ENCODE results near the gene LEMD2.

LEMD2 gene

DNA sequence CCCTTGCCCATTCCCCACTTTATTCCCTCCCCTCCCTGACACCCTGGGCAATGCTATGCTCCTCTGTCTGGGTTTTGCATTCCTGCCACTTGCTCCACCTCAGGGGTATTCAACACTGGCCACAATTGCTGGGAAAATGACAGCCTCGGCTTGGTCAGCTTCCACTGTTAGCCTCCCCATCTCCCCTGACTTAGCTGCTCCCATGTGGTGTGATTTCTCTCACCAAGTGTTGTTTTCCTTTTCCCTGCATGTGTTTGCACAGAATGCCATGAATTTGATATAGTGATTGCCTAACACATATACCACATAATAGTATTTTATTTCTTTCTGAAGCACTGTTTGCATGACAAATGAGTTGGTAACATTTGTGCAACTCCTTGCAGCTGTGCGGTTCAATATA, 1.4 kb upstream of the LEMD2 start:
- H3K36me3 ChIP-seq (ENCODE audit: low read depth) = peaks cover 14% of the 10 kb centered on the region
- no peak for DNase-seq (ENCODE audit: low spot score)
- TF ChIP-seq CTCF (IDR thresholded peaks at IDR 0.05; ENCODE audit: poor library complexity, severe bottlenecking) = no peak
- H3K27me3 ChIP-seq (ENCODE audit: insufficient read depth, poor library complexity, severe bottlenecking) = no peaks in the 10 kb centered on the region
- H3K9me3 ChIP-seq (ENCODE audit: severe bottlenecking) = no peaks in the 10 kb centered on the region
- H3K27ac ChIP-seq (ENCODE audit: poor library complexity, severe bottlenecking) = no peak overlapping the region
- H3K4me3 ChIP-seq (ENCODE audit: severe bottlenecking) = no peak overlapping the region
- peaks cover 14% of the 10 kb centered on the region for H3K4me1 ChIP-seq (ENCODE audit: insufficient read depth, poor library complexity, severe bottlenecking)
- ATAC-seq (ENCODE audit: low read depth) = no peak

DNA sequence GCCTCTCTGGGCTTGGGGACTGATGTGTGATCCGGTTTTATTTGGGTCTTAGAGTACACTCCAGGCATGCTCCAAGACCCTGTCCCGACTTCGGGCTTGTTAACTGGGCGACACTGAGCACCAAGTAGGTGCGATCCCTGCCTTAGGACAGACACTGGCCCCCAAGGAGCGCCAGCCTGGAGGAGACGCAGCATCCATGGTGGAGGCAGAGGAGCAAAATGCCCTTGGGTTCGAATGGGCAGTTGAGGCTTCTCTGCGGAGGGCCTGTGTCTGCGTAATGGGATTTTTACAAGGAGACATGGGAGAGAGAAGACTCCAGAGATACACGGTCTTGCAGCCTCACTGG, 593 bp upstream of the LEMD2 start:
- peaks cover 14% of the 10 kb centered on the region for H3K4me1 ChIP-seq (ENCODE audit: insufficient read depth, poor library complexity, severe bottlenecking)
- no peak overlapping the region for H3K27ac ChIP-seq (ENCODE audit: poor library complexity, severe bottlenecking)

GRCh38 chr6:33787954-33788693, 806 bp downstream of the LEMD2 start:
- peak; percentile 72 for ATAC-seq (ENCODE audit: low read depth)
- Histone ChIP-seq H3K4me3 (ENCODE audit: severe bottlenecking) (peak overlapping the region; percentile 89), H3K27me3 (ENCODE audit: insufficient read depth, poor library complexity, severe bottlenecking) (no peaks in the 10 kb centered on the region), H3K9me3 (ENCODE audit: severe bottlenecking) (no peaks in the 10 kb centered on the region), H3K27ac (ENCODE audit: poor library complexity, severe bottlenecking) (peak overlapping the region; percentile 83), H3K4me1 (ENCODE audit: insufficient read depth, poor library complexity, severe bottlenecking) (peaks cover 14% of the 10 kb centered on the region), H3K36me3 (ENCODE audit: low read depth) (peaks cover 31% of the 10 kb centered on the region)
- DNase-seq (ENCODE audit: low spot score) = no peak
- no peak for TF ChIP-seq CTCF (IDR thresholded peaks at IDR 0.05; ENCODE audit: poor library complexity, severe bottlenecking)

More for the DNA sequence above, 593 bp upstream of the LEMD2 start:
- Histone ChIP-seq H3K27me3 (ENCODE audit: insufficient read depth, poor library complexity, severe bottlenecking) (no peaks in the 10 kb centered on the region), H3K9me3 (ENCODE audit: severe bottlenecking) (no peaks in the 10 kb centered on the region), H3K36me3 (ENCODE audit: low read depth) (peaks cover 21% of the 10 kb centered on the region), H3K4me3 (ENCODE audit: severe bottlenecking) (peak overlapping the region; percentile 89)
- TF ChIP-seq CTCF (IDR thresholded peaks at IDR 0.05; ENCODE audit: poor library complexity, severe bottlenecking) = no peak
- no peak for DNase-seq (ENCODE audit: low spot score)
- no peak for ATAC-seq (ENCODE audit: low read depth)

DNA sequence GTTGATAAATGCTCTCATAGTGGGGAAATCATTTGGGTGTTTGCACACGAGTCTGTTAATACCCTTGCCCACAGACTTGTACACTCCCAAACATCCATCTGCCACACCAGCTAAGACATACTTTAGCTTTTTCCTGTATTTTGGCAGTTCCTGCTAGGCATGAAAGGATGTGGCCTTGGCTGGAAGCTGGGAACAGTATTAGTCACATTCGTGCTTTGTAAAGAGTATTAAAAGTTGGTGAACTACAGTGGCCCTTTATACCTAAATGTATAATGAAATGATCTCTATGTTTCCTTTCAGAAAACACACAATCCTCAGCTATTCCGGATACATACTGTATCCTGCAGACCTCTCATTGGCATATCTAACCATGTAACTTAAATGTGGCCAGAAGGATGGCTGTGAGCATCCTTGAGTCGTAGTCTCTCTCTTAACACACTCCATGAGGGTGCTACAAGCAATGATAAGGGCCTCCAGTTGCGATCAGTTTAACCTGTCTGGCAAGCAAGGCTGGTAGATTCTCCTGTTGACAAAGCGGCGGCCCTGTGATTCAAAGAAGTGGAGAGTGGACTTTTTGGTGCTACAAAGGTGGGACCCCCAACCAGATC, 1.5 kb downstream of the LEMD2 start:
- Histone ChIP-seq H3K36me3 (ENCODE audit: low read depth) (peaks cover 33% of the 10 kb centered on the region), H3K9me3 (ENCODE audit: severe bottlenecking) (no peaks in the 10 kb centered on the region), H3K4me1 (ENCODE audit: insufficient read depth, poor library complexity, severe bottlenecking) (peaks cover 14% of the 10 kb centered on the region), H3K4me3 (ENCODE audit: severe bottlenecking) (peak overlapping the region; percentile 89), H3K27me3 (ENCODE audit: insufficient read depth, poor library complexity, severe bottlenecking) (no peaks in the 10 kb centered on the region), H3K27ac (ENCODE audit: poor library complexity, severe bottlenecking) (peak overlapping the region; percentile 83)
- DNase-seq (ENCODE audit: low spot score) (no peak), ATAC-seq (ENCODE audit: low read depth) (no peak)
- no peak for TF ChIP-seq CTCF (IDR thresholded peaks at IDR 0.05; ENCODE audit: poor library complexity, severe bottlenecking)

GRCh38 chr6:33786736-33787135, 2.2 kb downstream of the LEMD2 start:
- ATAC-seq (ENCODE audit: low read depth) (no peak), DNase-seq (ENCODE audit: low spot score) (no peak)
- H3K4me1 ChIP-seq (ENCODE audit: insufficient read depth, poor library complexity, severe bottlenecking) = peaks cover 18% of the 10 kb centered on the region
- peaks cover 38% of the 10 kb centered on the region for H3K36me3 ChIP-seq (ENCODE audit: low read depth)
- TF ChIP-seq CTCF (IDR thresholded peaks at IDR 0.05; ENCODE audit: poor library complexity, severe bottlenecking) = no peak
- H3K27ac ChIP-seq (ENCODE audit: poor library complexity, severe bottlenecking) = peak overlapping the region; percentile 83
- H3K9me3 ChIP-seq (ENCODE audit: severe bottlenecking) = no peaks in the 10 kb centered on the region
- H3K4me3 ChIP-seq (ENCODE audit: severe bottlenecking) = no peak overlapping the region
- H3K27me3 ChIP-seq (ENCODE audit: insufficient read depth, poor library complexity, severe bottlenecking) = no peaks in the 10 kb centered on the region
